Measurements from ENCODE around the gene BMAL1. TPM values are rescaled to one million over a fixed set of nuclear protein-coding genes. Genes with fewer than 3 reads are reported as not detected.

BMAL1 gene
- polyA plus RNA-seq, 3 donors = 10.2 to 43.4 (median 11.5) TPM

- no peak overlapping the region for H3K9ac ChIP-seq (ENCODE audit: insufficient read depth, low read length, poor library complexity, severe bottlenecking)
- no peak for DNase-seq
- H3K9me3 ChIP-seq (replicated peaks in 1 of 2; ENCODE audit: control insufficient read depth in 1 of 2, insufficient read depth in 1 of 2, low read length in 2 of 2) = no peaks in the 10 kb centered on the region
- Mint-ChIP-seq H3K27ac (peak overlapping the region in 1 of 7 donors; percentile 19), H3K4me1 (peaks cover 20% of the 10 kb centered on the region), H3K4me3 (no peak overlapping the region), H3K27me3 (ENCODE audit: low read depth in 3 of 3) (no peaks in the 10 kb centered on the region), H3K36me3 (peaks cover 45 to 52% of the 10 kb centered on the region in 2 donors), H3K9me3 (no peaks in the 10 kb centered on the region)
- WGBS (ENCODE audit: insufficient coverage) = 95% methylated on average over 16 of the region's 16 CpGs
- H4K20me1 ChIP-seq (ENCODE audit: insufficient read depth, low read length) = peaks cover 100% of the 10 kb centered on the region
- H2AFZ ChIP-seq (ENCODE audit: insufficient read depth, low read depth, low read length, poor library complexity, severe bottlenecking) = no peak overlapping the region
- H3K4me2 ChIP-seq (replicated peaks; ENCODE audit: extremely low read depth, low read length, poor library complexity, severe bottlenecking) = no peak overlapping the region
- H3K27me3 ChIP-seq (ENCODE audit: control insufficient read depth in 2 of 2, insufficient read depth in 2 of 2, low read length in 2 of 2) = no peaks in the 10 kb centered on the region
- intact Hi-C loops (cut with micrococcal nuclease) = no loop called here
- H3K27ac ChIP-seq (ENCODE audit: low read depth in 1 of 2, low read length in 2 of 2) = no peak overlapping the region
- H3K36me3 ChIP-seq (replicated peaks in 1 of 2; ENCODE audit: control insufficient read depth in 1 of 2, insufficient read depth in 2 of 2, low read length in 2 of 2) = peaks cover 7 to 67% of the 10 kb centered on the region in 2 donors
- no peaks in the 10 kb centered on the region for H3K4me1 ChIP-seq (ENCODE audit: control insufficient read depth in 1 of 2, insufficient read depth in 2 of 2, low read length in 2 of 2)
- no peak for TF ChIP-seq CTCF (IDR thresholded peaks at IDR 0.05)
- H3K4me3 ChIP-seq (replicated peaks in 1 of 3; ENCODE audit: low read depth in 2 of 3, low read length in 3 of 3) = no peak overlapping the region
- peaks cover 84% of the 10 kb centered on the region for H3K79me2 ChIP-seq (ENCODE audit: insufficient read depth, low read length)
Observed at GRCh38 chr11:13313005-13313819, 35.6 kb downstream of the BMAL1 start.

- Histone ChIP-seq H3K9me3 (replicated peaks in 1 of 2; ENCODE audit: control insufficient read depth in 1 of 2, insufficient read depth in 1 of 2, low read length in 2 of 2) (no peaks in the 10 kb centered on the region), H3K27ac (ENCODE audit: low read depth in 1 of 2, low read length in 2 of 2) (no peak overlapping the region), H3K27me3 (ENCODE audit: control insufficient read depth in 2 of 2, insufficient read depth in 2 of 2, low read length in 2 of 2) (no peaks in the 10 kb centered on the region), H3K4me2 (replicated peaks; ENCODE audit: extremely low read depth, low read length, poor library complexity, severe bottlenecking) (no peak overlapping the region), H4K20me1 (ENCODE audit: insufficient read depth, low read length) (peaks cover 100% of the 10 kb centered on the region), H3K9ac (ENCODE audit: insufficient read depth, low read length, poor library complexity, severe bottlenecking) (no peak overlapping the region), H2AFZ (ENCODE audit: insufficient read depth, low read depth, low read length, poor library complexity, severe bottlenecking) (no peak overlapping the region), H3K4me3 (replicated peaks in 1 of 3; ENCODE audit: low read depth in 2 of 3, low read length in 3 of 3) (no peak overlapping the region), H3K36me3 (replicated peaks in 1 of 2; ENCODE audit: control insufficient read depth in 1 of 2, insufficient read depth in 2 of 2, low read length in 2 of 2) (peaks cover 6 to 63% of the 10 kb centered on the region in 2 donors), H3K79me2 (ENCODE audit: insufficient read depth, low read length) (peaks cover 81% of the 10 kb centered on the region), H3K4me1 (ENCODE audit: control insufficient read depth in 1 of 2, insufficient read depth in 2 of 2, low read length in 2 of 2) (peaks cover 4 to 8% of the 10 kb centered on the region in 2 donors)
- Mint-ChIP-seq H3K4me1 (peaks cover 30% of the 10 kb centered on the region), H3K4me3 (no peak overlapping the region), H3K27me3 (ENCODE audit: low read depth in 3 of 3) (no peaks in the 10 kb centered on the region), H3K9me3 (no peaks in the 10 kb centered on the region), H3K27ac (peak overlapping the region in 2 of 7 donors; percentile 38 to 42), H3K36me3 (peaks cover 45 to 52% of the 10 kb centered on the region in 2 donors)
- no peak for DNase-seq
- no peak for TF ChIP-seq CTCF (IDR thresholded peaks at IDR 0.05)
- intact Hi-C loops (cut with micrococcal nuclease) = no loop called here
- 100% methylated on average over 1 of the region's 2 CpGs for WGBS (ENCODE audit: insufficient coverage)
Observed at GRCh38 chr11:13314676-13315394, 37.2 kb downstream of the BMAL1 start.

All from CD14-positive monocyte (primary cell).